Caco-2 (cell line): ENCODE measurements around the gene AIG1. TPM values are rescaled to one million over a fixed set of nuclear protein-coding genes. Genes with fewer than 3 reads are reported as not detected.

ENCODE experiments used
- BruUV-seq: library from RNA; stranded (reverse); fragments of 400-500 nt; replicated peaks from 2 replicates; lab custom pipeline; 2021; lab: Mats Ljungman, UMichigan
- CTCF ChIA-PET: fragments of 300-600 bp; sonication (Branson Sonifier 250); formaldehyde crosslinking; loops from one replicate; lab custom pipeline; 2022; ENCODE audit warnings: antibody characterized with exemption; lab: Charles Lee
- POLR2A ChIA-PET: fragments of 300-600 bp; sonication (Branson Sonifier 250); formaldehyde crosslinking; loops from one replicate; lab custom pipeline; 2022; ENCODE audit warnings: antibody characterized with exemption; lab: Charles Lee
- DNase-seq, 2 experiments: peaks; one replicate each; pipeline versions ENCODE4 v3.0.0 to v3.0.0-alpha.2; 2020 to 2022
- H3K27me3 ChIP-seq: replicated peaks from 2 replicates; pipeline ENCODE4 v1.6.0; 2011; ENCODE audit warnings: low read length; ENCODE audit not compliant: control insufficient read depth, insufficient read depth
- H3K36me3 ChIP-seq: 2 replicates; pipeline ENCODE4 v1.5.1; 2011; ENCODE audit warnings: low read length; ENCODE audit not compliant: control insufficient read depth, insufficient read depth
- H3K4me1 ChIP-seq: fragments of 250-450 bp; sonication (Bioruptor Pico); 2 replicates; pipeline ENCODE4 v1.5.1; 2020; ENCODE audit warnings: mild to moderate bottlenecking
- H3K4me3 ChIP-seq: 2 replicates; pipeline ENCODE4 v1.5.1; 2011; ENCODE audit warnings: low read depth, mild to moderate bottlenecking, control low read depth, low read length
- H3K9me3 ChIP-seq: fragments of 250-450 bp; sonication (Bioruptor Pico); 2 replicates; pipeline ENCODE4 v1.5.1; 2020; ENCODE audit warnings: mild to moderate bottlenecking, moderate library complexity
- H3K27ac Mint-ChIP-seq: one replicate; pipeline ENCODE4 v1.8.0; 2022; ENCODE audit warnings: mixed read lengths; ENCODE audit not compliant: unreplicated experiment
- H3K27me3 Mint-ChIP-seq: one replicate; pipeline ENCODE4 v1.8.0; 2022; ENCODE audit warnings: mixed read lengths; ENCODE audit not compliant: insufficient read depth, unreplicated experiment
- H3K36me3 Mint-ChIP-seq: one replicate; pipeline ENCODE4 v1.8.0; 2022; ENCODE audit warnings: mild to moderate bottlenecking, mixed read lengths; ENCODE audit not compliant: insufficient read depth, unreplicated experiment
- H3K4me1 Mint-ChIP-seq: one replicate; pipeline ENCODE4 v1.8.0; 2022; ENCODE audit warnings: low read depth, mixed read lengths; ENCODE audit not compliant: unreplicated experiment
- H3K4me3 Mint-ChIP-seq: one replicate; pipeline ENCODE4 v1.8.0; 2022; ENCODE audit warnings: mild to moderate bottlenecking, moderate library complexity, mixed read lengths; ENCODE audit not compliant: unreplicated experiment
- H3K9me3 Mint-ChIP-seq: one replicate; pipeline ENCODE4 v1.8.0; 2022; ENCODE audit warnings: mixed read lengths; ENCODE audit not compliant: unreplicated experiment
- CTCF ChIP-seq, 2 experiments: fragments of 200-600 bp in 1 of 2; IDR thresholded peaks; 1 replicate in 1 of 2; 2 replicates in 1 of 2; pipeline versions ENCODE4 v1.5.1 to v1.8.0; 2011 to 2022; ENCODE audit warnings: antibody characterized with exemption in 1 of 2, control low read depth in 1 of 2, inconsistent platforms in 1 of 2, low read depth in 1 of 2, low read length in 1 of 2, mild to moderate bottlenecking in 1 of 2, moderate library complexity in 1 of 2; ENCODE audit not compliant: insufficient read depth in 1 of 2, severe bottlenecking in 1 of 2, unreplicated experiment in 1 of 2
- intact Hi-C: fragments of 100-400 bp; cut with micrococcal nuclease; formaldehyde crosslinking; loops from one replicate; pipeline ENCODE4 v1.10.0; 2022; ENCODE audit not compliant: unreplicated experiment
- total RNA-seq: library from RNA; stranded (reverse); gene quantifications from 2 replicates; pipeline ENCODE4 v1.2.3, GENCODE V29; 2022

Gene AIG1
- total RNA-seq, 1 experiment from 2014 or later, result 27.6 TPM

- no peaks in the 10 kb centered on the region for H3K4me1 Mint-ChIP-seq
- BruUV-seq, result no TSS peak
- CTCF ChIA-PET, result no interaction called here
Observed at GRCh38 chr6:143115728-143116127, 55.0 kb downstream of the AIG1 start.

GRCh38 chr6:143117108-143117507, 56.4 kb downstream of the AIG1 start:
- H3K4me1 ChIP-seq, result no peaks in the 10 kb centered on the region; the same call in none of the 2 replicates
- intact Hi-C loops, result no loop called here
- ChIA-PET POLR2A (no interaction called here), CTCF (no interaction called here)
- TF ChIP-seq CTCF (IDR thresholded peaks at IDR 0.05; ENCODE audit: insufficient read depth in 1 of 2, low read depth in 1 of 2, low read length in 1 of 2, severe bottlenecking in 1 of 2, unreplicated experiment in 1 of 2), result no peak
- Mint-ChIP-seq H3K4me1 (no peaks in the 10 kb centered on the region), H3K4me3 (no peak overlapping the region), H3K36me3 (no peaks in the 10 kb centered on the region), H3K27me3 (no peaks in the 10 kb centered on the region), H3K27ac (no peak overlapping the region), H3K9me3 (peaks cover 39% of the 10 kb centered on the region)
- no TSS peak for BruUV-seq
- no peaks in the 10 kb centered on the region for H3K36me3 ChIP-seq
- no peak for DNase-seq
- H3K9me3 ChIP-seq, result 0 out of 2 replicates have a peak, but pooled peaks cover 4% of the 10 kb centered on the region
- no peaks in the 10 kb centered on the region for H3K27me3 ChIP-seq
- no peak overlapping the region for H3K4me3 ChIP-seq

More at GRCh38 chr6:143115728-143116127, 55.0 kb downstream of the AIG1 start:
- no peak for TF ChIP-seq CTCF (IDR thresholded peaks at IDR 0.05; ENCODE audit: insufficient read depth in 1 of 2, low read depth in 1 of 2, low read length in 1 of 2, severe bottlenecking in 1 of 2, unreplicated experiment in 1 of 2)
- Histone ChIP-seq H3K36me3 (no peaks in the 10 kb centered on the region), H3K4me1 (no peaks in the 10 kb centered on the region; the same call in none of the 2 replicates), H3K27me3 (no peaks in the 10 kb centered on the region), H3K9me3 (no peaks in the 10 kb centered on the region), H3K4me3 (no peak overlapping the region)
- intact Hi-C loops, result no loop called here
- no peaks in the 10 kb centered on the region for H3K36me3 Mint-ChIP-seq
- no peak overlapping the region for H3K27ac Mint-ChIP-seq
- no peak for DNase-seq
- no peaks in the 10 kb centered on the region for H3K27me3 Mint-ChIP-seq
- POLR2A ChIA-PET, result no interaction called here
- no peak overlapping the region for H3K4me3 Mint-ChIP-seq
- peaks cover 28% of the 10 kb centered on the region for H3K9me3 Mint-ChIP-seq

- H3K4me1 Mint-ChIP-seq, result no peaks in the 10 kb centered on the region
- Histone ChIP-seq H3K4me3 (no peak overlapping the region), H3K36me3 (no peaks in the 10 kb centered on the region), H3K4me1 (no peaks in the 10 kb centered on the region; the same call in none of the 2 replicates), H3K27me3 (no peaks in the 10 kb centered on the region), H3K9me3 (0 out of 2 replicates have a peak, but pooled peaks cover 4% of the 10 kb centered on the region)
- no peaks in the 10 kb centered on the region for H3K27me3 Mint-ChIP-seq
- peak; percentile 6 to 40 for DNase-seq
- H3K36me3 Mint-ChIP-seq, result no peaks in the 10 kb centered on the region
- H3K4me3 Mint-ChIP-seq, result no peak overlapping the region
- H3K27ac Mint-ChIP-seq, result no peak overlapping the region
- H3K9me3 Mint-ChIP-seq, result peaks cover 48% of the 10 kb centered on the region
- intact Hi-C loops, result no loop called here
- ChIA-PET CTCF (no interaction called here), POLR2A (no interaction called here)
- TF ChIP-seq CTCF (IDR thresholded peaks at IDR 0.05; ENCODE audit: insufficient read depth in 1 of 2, low read depth in 1 of 2, low read length in 1 of 2, severe bottlenecking in 1 of 2, unreplicated experiment in 1 of 2), result no peak
- BruUV-seq, result no TSS peak
Observed at GRCh38 chr6:143119260-143119659, 58.6 kb downstream of the AIG1 start.
